ELR (cell line): ENCODE measurements around the gene PRAC2.

Experiments
- DNase-seq: peaks from one replicate; pipeline ENCODE4 v3.0.0-alpha.2; 2015; ENCODE audit warnings: low read depth

PRAC2 gene

DNA sequence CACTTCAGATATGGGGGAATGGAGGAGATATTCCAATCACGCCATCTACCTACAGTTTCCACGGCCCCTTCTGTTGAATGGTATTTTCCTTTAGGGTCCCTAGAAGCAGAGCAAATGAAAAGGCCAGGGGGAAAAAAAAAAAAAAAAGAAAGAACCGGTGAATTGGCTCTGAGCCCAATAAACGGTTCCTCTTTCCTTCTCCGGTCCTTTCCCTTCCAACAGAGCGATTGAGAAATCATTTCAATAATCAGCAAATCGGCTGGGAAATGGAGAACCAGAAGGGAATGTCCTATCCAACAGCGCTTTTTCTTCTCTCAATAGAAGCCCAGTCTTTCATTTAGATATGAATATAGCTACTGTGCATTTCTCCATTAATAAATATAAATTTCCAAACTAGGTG, 32.4 kb downstream of the PRAC2 start:
- no peak for DNase-seq

DNA sequence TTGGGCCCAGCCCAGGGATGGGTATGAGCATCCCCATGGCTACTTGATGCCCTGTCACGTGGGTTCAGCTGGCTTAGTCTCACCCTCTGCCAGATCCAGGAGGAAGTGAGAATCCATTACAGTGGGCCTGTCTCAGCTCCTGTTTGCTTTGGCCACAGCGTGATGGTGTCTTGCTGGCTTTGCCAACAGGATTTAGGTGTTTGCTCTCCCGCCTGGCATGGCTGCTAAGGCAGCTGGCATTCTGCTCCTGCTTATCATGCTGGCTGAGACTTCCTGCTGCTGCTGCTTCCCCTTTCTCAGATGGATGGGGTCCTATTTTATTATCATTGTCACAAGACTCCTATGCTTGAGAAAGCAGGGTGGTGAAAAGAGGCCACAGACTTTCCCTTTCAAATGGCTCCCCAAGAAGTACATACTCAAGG, 33.9 kb downstream of the PRAC2 start:
- no peak for DNase-seq

DNA sequence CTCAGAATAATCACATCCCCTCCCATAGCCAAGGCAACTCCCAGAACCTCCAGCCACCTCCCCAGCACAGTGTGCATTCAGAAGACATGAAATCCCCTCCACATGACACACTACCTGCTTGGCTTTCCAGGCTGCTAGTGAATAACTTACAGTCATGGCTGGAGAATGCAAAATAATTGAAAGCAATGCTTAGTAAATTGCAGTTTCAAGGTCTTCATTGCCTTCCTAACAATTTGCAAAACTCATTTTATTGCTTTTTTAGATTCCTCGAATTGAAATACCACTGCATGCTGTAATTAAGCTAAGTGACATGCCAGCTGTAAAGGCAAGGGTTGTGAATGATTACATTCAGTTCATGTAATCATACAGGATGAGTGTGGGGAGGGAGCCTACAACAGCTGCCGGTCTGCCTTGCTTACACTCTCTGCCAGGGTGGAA, 34.6 kb downstream of the PRAC2 start:
- peak; percentile 50 for DNase-seq

GRCh38 chr17:48759288-48759687, 36.3 kb downstream of the PRAC2 start:
- no peak for DNase-seq

DNA sequence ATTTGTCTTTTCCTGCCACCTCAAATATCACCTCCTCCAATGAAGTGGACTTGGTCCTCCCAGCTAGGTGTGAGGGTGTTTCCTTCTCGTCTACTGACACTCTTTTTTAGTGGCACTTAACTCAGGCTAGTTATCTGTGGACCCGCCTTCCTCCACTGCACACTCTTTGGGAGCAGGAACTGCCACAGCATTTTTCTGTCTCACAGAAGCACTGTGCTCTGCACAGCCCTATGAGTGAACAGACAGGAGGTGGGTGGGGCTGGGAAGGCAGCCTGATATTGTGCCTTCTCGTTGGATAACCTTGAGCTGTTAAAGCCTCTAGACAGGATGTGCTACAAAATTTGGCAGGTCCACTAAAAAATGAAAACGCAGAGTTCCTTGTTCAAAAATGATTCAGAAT, 37.4 kb downstream of the PRAC2 start:
- no peak for DNase-seq

GRCh38 chr17:48761114-48761513, 38.1 kb downstream of the PRAC2 start:
- DNase-seq, result no peak

DNA sequence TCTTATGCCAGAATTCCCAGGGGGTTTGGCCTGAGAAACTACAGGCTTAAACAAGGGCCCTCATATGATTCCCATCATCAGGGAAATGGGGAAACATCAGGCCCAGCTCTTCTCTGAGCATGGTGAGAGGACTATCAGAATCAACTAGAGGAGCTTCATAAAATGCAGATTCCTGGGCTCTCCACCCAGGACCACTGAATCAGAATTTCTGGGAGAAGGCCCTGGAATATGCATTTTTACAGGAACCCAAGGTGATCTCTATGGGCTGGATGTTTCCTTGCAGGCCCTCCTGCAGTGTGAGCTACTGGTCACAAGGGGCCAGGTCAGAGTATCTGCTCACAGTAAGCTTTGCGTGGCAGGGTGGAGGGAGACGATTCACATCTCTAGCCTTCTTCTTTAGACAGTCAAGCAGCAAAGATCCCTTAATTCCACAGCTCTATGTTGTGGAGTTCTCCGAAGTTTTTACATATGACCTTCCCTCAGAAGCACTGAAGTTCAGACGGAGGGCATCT, 44.3 kb downstream of the PRAC2 start:
- no peak for DNase-seq

DNA sequence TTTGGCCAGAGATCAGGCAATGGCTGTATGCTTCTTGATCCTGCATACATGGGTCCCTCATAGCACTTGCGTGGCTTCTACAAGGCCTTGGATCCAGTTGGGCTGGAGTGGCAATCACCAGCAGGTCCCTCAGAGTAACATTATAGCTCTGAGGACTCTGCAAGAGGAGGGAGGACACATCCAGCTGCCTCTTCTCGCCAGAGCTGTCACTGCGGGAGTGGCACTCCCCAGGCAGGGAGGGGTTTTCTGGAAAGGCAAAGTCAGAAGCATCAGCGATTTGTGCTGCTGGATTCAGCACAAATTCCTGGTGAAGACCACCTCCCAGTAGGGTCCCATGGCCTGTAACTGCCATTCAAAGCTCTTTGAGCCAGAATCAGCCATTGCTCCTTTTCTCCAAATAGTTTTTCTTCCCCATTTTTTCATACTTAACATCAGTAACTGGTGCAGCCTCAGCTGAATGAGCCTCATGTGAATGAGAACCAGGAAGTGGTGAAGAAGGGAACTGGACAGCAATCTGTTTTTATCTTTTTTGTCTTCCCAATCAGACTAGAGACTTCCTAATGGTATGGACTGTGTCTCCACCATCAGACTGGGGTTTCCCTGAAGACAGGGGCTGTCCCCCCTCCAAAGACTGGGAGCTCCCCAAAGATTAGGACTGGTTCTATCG, 46.2 kb downstream of the PRAC2 start:
- no peak for DNase-seq

- no peak for DNase-seq
Observed at GRCh38 chr17:48770954-48771353, 48.0 kb downstream of the PRAC2 start.

- no peak for DNase-seq
Observed at GRCh38 chr17:48773245-48773644, 50.3 kb downstream of the PRAC2 start.
